Measurements from ENCODE around the gene SGF29. TPM values are rescaled to one million over a fixed set of nuclear protein-coding genes. Genes with fewer than 3 reads are reported as not detected.

Gene SGF29
- total RNA-seq, 6 experiments from 2014 or later: 14.5 to 17.9 (median 15.4) TPM

DNA sequence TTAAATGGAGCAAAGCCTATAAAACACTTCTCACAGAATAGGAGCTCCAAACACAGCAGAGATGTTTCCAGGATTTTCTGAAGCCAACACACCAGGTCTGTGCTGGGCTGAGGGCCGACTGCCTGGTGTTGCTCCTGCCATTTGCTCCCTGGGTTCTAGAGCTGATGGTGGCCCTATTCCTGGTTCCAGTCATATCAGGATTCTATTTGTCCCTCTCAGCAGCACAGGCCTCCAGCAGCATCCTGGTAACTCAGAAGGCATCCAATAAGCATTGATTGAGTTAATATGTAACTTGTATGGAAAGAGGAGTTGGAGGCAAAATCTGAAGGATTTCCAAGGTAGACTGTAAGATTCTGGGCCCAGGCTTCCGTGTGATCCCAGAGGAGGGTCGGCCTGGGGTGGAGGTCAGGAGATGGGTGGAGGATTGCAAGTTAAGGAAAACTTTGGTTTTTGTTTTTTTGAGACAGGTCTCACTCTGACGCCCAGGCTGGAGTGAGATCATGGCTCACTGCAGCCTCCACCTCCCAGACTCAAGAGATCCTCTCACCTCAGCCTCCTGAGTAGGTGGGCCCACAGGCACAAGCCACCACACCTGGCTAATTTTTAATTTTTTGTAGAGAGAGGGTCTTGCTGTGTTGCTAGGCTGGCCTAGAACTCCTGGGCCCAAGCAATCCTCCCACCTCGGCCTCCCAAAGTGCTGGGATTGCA lies 20.6 kb upstream of the SGF29 start:
- no peaks in the 10 kb centered on the region for H3K27me3 ChIP-seq
- DNase-seq: peak in 1 of 3 donors; percentile 63
- peaks cover 0 to 65% (median 29%) of the 10 kb centered on the region in 4 donors for H3K4me1 ChIP-seq

GRCh38 chr16:28534542-28535373 lies 19.0 kb upstream of the SGF29 start:
- DNase-seq: peak; percentile 63 to 90 (median 65)
- Histone ChIP-seq H3K27ac (peak overlapping the region; percentile 40 to 88 (median 85)), H3K36me3 (peaks cover 0 to 2% (median 0%) of the 10 kb centered on the region in 4 donors), H3K9me3 (no peaks in the 10 kb centered on the region), H3K27me3 (no peaks in the 10 kb centered on the region), H3K4me3 (no peak overlapping the region), H3K4me1 (peaks cover 0 to 60% (median 30%) of the 10 kb centered on the region in 4 donors)
- peak; percentile 17 for TF ChIP-seq POLR2A (IDR thresholded peaks at IDR 0.05)
- TF ChIP-seq, protein P1, sequence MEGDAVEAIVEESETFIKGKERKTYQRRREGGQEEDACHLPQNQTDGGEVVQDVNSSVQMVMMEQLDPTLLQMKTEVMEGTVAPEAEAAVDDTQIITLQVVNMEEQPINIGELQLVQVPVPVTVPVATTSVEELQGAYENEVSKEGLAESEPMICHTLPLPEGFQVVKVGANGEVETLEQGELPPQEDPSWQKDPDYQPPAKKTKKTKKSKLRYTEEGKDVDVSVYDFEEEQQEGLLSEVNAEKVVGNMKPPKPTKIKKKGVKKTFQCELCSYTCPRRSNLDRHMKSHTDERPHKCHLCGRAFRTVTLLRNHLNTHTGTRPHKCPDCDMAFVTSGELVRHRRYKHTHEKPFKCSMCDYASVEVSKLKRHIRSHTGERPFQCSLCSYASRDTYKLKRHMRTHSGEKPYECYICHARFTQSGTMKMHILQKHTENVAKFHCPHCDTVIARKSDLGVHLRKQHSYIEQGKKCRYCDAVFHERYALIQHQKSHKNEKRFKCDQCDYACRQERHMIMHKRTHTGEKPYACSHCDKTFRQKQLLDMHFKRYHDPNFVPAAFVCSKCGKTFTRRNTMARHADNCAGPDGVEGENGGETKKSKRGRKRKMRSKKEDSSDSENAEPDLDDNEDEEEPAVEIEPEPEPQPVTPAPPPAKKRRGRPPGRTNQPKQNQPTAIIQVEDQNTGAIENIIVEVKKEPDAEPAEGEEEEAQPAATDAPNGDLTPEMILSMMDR (IDR thresholded peaks at IDR 0.05): no peak
- 24% methylated on average over 5 of the region's 5 CpGs for WGBS (ENCODE audit: insufficient coverage, low coverage, low lambda C conversion rate, missing lambda C conversion rate)
- ATAC-seq: peak; percentile 29 to 38 (median 32)
- intact Hi-C loops (cut with DNase I): no loop called here

More for the DNA sequence above, 20.6 kb upstream of the SGF29 start:
- Histone ChIP-seq H3K36me3 (peaks cover 0 to 2% (median 0%) of the 10 kb centered on the region in 4 donors), H3K27ac (peak overlapping the region; percentile 49 to 88 (median 85)), H3K4me3 (peak overlapping the region in 2 of 3 donors; percentile 9 to 32), H3K9me3 (no peaks in the 10 kb centered on the region)
- WGBS (ENCODE audit: insufficient coverage, low coverage, low lambda C conversion rate, missing lambda C conversion rate): 52% methylated on average over 3 of the region's 5 CpGs
- ATAC-seq: peak; percentile 15 to 57 (median 50)
- TF ChIP-seq POLR2A (IDR thresholded peaks at IDR 0.05): no peak
- TF ChIP-seq, protein P1 (IDR thresholded peaks at IDR 0.05): no peak
- intact Hi-C loops (cut with DNase I): no loop called here

GRCh38 chr16:28537076-28537475 lies 16.6 kb upstream of the SGF29 start:
- H3K9me3 ChIP-seq: no peaks in the 10 kb centered on the region
- H3K36me3 ChIP-seq: peaks cover 0 to 2% (median 0%) of the 10 kb centered on the region in 4 donors
- H3K27ac ChIP-seq: peak overlapping the region; percentile 92 to 97 (median 94)
- DNase-seq: no peak
- peaks cover 0 to 61% (median 25%) of the 10 kb centered on the region in 4 donors for H3K4me1 ChIP-seq
- intact Hi-C loops (cut with DNase I): no loop called here
- H3K4me3 ChIP-seq: peak overlapping the region; percentile 64 to 79 (median 77)
- ATAC-seq: no peak
- no peak for TF ChIP-seq POLR2A (IDR thresholded peaks at IDR 0.05)
- TF ChIP-seq, protein P1 (IDR thresholded peaks at IDR 0.05): no peak
- WGBS (ENCODE audit: insufficient coverage, low coverage, low lambda C conversion rate, missing lambda C conversion rate): 49% methylated on average over 6 of the region's 6 CpGs
- H3K27me3 ChIP-seq: no peaks in the 10 kb centered on the region

- 23% methylated on average over 13 of the region's 13 CpGs for WGBS (ENCODE audit: insufficient coverage, low coverage, low lambda C conversion rate, missing lambda C conversion rate)
- peak in 3 of 4 donors; percentile 0 to 1 (median 1) for ATAC-seq
- intact Hi-C loops (cut with DNase I): no loop called here
- TF ChIP-seq, protein P1 (IDR thresholded peaks at IDR 0.05): no peak
- TF ChIP-seq POLR2A (IDR thresholded peaks at IDR 0.05): no peak
- Histone ChIP-seq H3K36me3 (peaks cover 0 to 2% (median 0%) of the 10 kb centered on the region in 4 donors), H3K4me1 (peaks cover 0 to 61% (median 25%) of the 10 kb centered on the region in 4 donors), H3K9me3 (no peaks in the 10 kb centered on the region), H3K27me3 (no peaks in the 10 kb centered on the region), H3K27ac (peak overlapping the region; percentile 92 to 97 (median 94)), H3K4me3 (peak overlapping the region; percentile 64 to 79 (median 77))
- peak in 1 of 3 donors; percentile 43 for DNase-seq
These were observed 15.6 kb upstream of the SGF29 start for GRCh38 chr16:28537964-28538732.
